Effector memory CD4-positive, alpha-beta T cell (primary cell): ENCODE results near the gene FAM53A.

Experiments
- DNase-seq, 3 donors: peaks; one replicate each; pipeline ENCODE4 v3.0.0-alpha.2; 2020
- H3K27ac ChIP-seq: 2 replicates; pipeline ENCODE4 v1.7.0; 2013; ENCODE audit warnings: mild to moderate bottlenecking, low read length, moderate library complexity; ENCODE audit not compliant: insufficient read depth, poor library complexity, severe bottlenecking
- H3K27me3 ChIP-seq: replicated peaks from 2 replicates; pipeline ENCODE4 v1.7.0; 2013; ENCODE audit warnings: mild to moderate bottlenecking, low read length; ENCODE audit not compliant: insufficient read depth, control insufficient read depth, poor library complexity, severe bottlenecking
- H3K36me3 ChIP-seq: 2 replicates; pipeline ENCODE4 v1.7.0; 2013; ENCODE audit warnings: mild to moderate bottlenecking, low read length, moderate library complexity; ENCODE audit not compliant: control insufficient read depth, insufficient read depth
- H3K4me1 ChIP-seq: 2 replicates; pipeline ENCODE4 v1.7.0; 2013; ENCODE audit warnings: low read length, mild to moderate bottlenecking; ENCODE audit not compliant: control insufficient read depth, insufficient read depth, poor library complexity, severe bottlenecking
- H3K4me3 ChIP-seq: 2 replicates; pipeline ENCODE4 v1.7.0; 2013; ENCODE audit warnings: low read length, low read depth, mild to moderate bottlenecking; ENCODE audit not compliant: insufficient read depth, poor library complexity, severe bottlenecking
- H3K9me3 ChIP-seq: 2 replicates; pipeline ENCODE4 v1.7.0; 2013; ENCODE audit warnings: mild to moderate bottlenecking, low read length, moderate library complexity; ENCODE audit not compliant: control insufficient read depth

FAM53A gene

GRCh38 chr4:1614854-1615595, 69.1 kb downstream of the FAM53A start:
- H3K27me3 ChIP-seq, result no peaks in the 10 kb centered on the region
- no peak overlapping the region for H3K27ac ChIP-seq
- H3K4me1 ChIP-seq, result peaks cover 9% of the 10 kb centered on the region
- H3K36me3 ChIP-seq, result no peaks in the 10 kb centered on the region
- no peak for DNase-seq
- peaks cover 9% of the 10 kb centered on the region for H3K9me3 ChIP-seq
- H3K4me3 ChIP-seq, result no peak overlapping the region

GRCh38 chr4:1614502-1614853, 69.6 kb downstream of the FAM53A start:
- DNase-seq, result no peak
- Histone ChIP-seq H3K4me3 (no peak overlapping the region), H3K27ac (no peak overlapping the region), H3K36me3 (no peaks in the 10 kb centered on the region), H3K27me3 (no peaks in the 10 kb centered on the region), H3K4me1 (peaks cover 9% of the 10 kb centered on the region), H3K9me3 (peaks cover 9% of the 10 kb centered on the region)

GRCh38 chr4:1614049-1614448, 70.1 kb downstream of the FAM53A start:
- H3K36me3 ChIP-seq, result no peaks in the 10 kb centered on the region
- no peak for DNase-seq
- no peak overlapping the region for H3K27ac ChIP-seq
- peaks cover 9% of the 10 kb centered on the region for H3K9me3 ChIP-seq
- H3K27me3 ChIP-seq, result no peaks in the 10 kb centered on the region
- H3K4me3 ChIP-seq, result no peak overlapping the region
- H3K4me1 ChIP-seq, result peaks cover 9% of the 10 kb centered on the region

- peaks cover 9% of the 10 kb centered on the region for H3K4me1 ChIP-seq
- H3K27me3 ChIP-seq, result no peaks in the 10 kb centered on the region
- H3K36me3 ChIP-seq, result no peaks in the 10 kb centered on the region
- no peak overlapping the region for H3K4me3 ChIP-seq
- DNase-seq, result no peak
- no peak overlapping the region for H3K27ac ChIP-seq
- H3K9me3 ChIP-seq, result peaks cover 9% of the 10 kb centered on the region
Measured at GRCh38 chr4:1613099-1613495, 71.0 kb downstream of the FAM53A start.

- H3K36me3 ChIP-seq, result no peaks in the 10 kb centered on the region
- H3K27ac ChIP-seq, result no peak overlapping the region
- DNase-seq, result no peak
- H3K4me1 ChIP-seq, result peaks cover 9% of the 10 kb centered on the region
- no peaks in the 10 kb centered on the region for H3K27me3 ChIP-seq
- H3K9me3 ChIP-seq, result peaks cover 9% of the 10 kb centered on the region
- H3K4me3 ChIP-seq, result no peak overlapping the region
Measured at GRCh38 chr4:1612278-1613098, 71.6 kb downstream of the FAM53A start.

- H3K4me1 ChIP-seq, result peaks cover 12% of the 10 kb centered on the region
- H3K27ac ChIP-seq, result no peak overlapping the region
- no peak overlapping the region for H3K4me3 ChIP-seq
- H3K27me3 ChIP-seq, result no peaks in the 10 kb centered on the region
- DNase-seq, result no peak
- H3K36me3 ChIP-seq, result no peaks in the 10 kb centered on the region
- peaks cover 9% of the 10 kb centered on the region for H3K9me3 ChIP-seq
Measured at GRCh38 chr4:1611501-1611870, 72.6 kb downstream of the FAM53A start.

- peaks cover 9% of the 10 kb centered on the region for H3K9me3 ChIP-seq
- peaks cover 9% of the 10 kb centered on the region for H3K4me1 ChIP-seq
- H3K36me3 ChIP-seq, result no peaks in the 10 kb centered on the region
- no peak for DNase-seq
- H3K4me3 ChIP-seq, result no peak overlapping the region
- H3K27me3 ChIP-seq, result no peaks in the 10 kb centered on the region
- H3K27ac ChIP-seq, result no peak overlapping the region
Measured at GRCh38 chr4:1610791-1611500, 73.2 kb downstream of the FAM53A start.

- H3K4me3 ChIP-seq, result no peak overlapping the region
- H3K9me3 ChIP-seq, result peaks cover 5% of the 10 kb centered on the region
- no peak overlapping the region for H3K27ac ChIP-seq
- H3K36me3 ChIP-seq, result no peaks in the 10 kb centered on the region
- peaks cover 8% of the 10 kb centered on the region for H3K4me1 ChIP-seq
- no peak for DNase-seq
- H3K27me3 ChIP-seq, result no peaks in the 10 kb centered on the region
Measured at GRCh38 chr4:1609901-1610790, 74.0 kb downstream of the FAM53A start.

- no peaks in the 10 kb centered on the region for H3K27me3 ChIP-seq
- DNase-seq, result no peak
- H3K4me3 ChIP-seq, result no peak overlapping the region
- no peaks in the 10 kb centered on the region for H3K36me3 ChIP-seq
- no peaks in the 10 kb centered on the region for H3K9me3 ChIP-seq
- no peak overlapping the region for H3K27ac ChIP-seq
- H3K4me1 ChIP-seq, result peaks cover 20% of the 10 kb centered on the region
Measured at GRCh38 chr4:1608821-1609500, 75.2 kb downstream of the FAM53A start.
